CD4-positive, alpha-beta memory T cell (primary cell): ENCODE results near the gene UROD. TPM values are rescaled to one million over a fixed set of nuclear protein-coding genes. Genes with fewer than 3 reads are reported as not detected.

Experiments
- CTCF ChIA-PET: fragments of 350-600 bp; sonication (Branson Sonifier 250); formaldehyde crosslinking; loops from one replicate; lab custom pipeline; 2021; ENCODE audit warnings: inconsistent platforms; ENCODE audit not compliant: partially characterized antibody; lab: Charles Lee
- POLR2A ChIA-PET: fragments of 350-600 bp; sonication (Branson Sonifier 250); formaldehyde crosslinking; loops from one replicate; lab custom pipeline; 2021; ENCODE audit not compliant: partially characterized antibody; lab: Charles Lee
- DNase-seq, 5 donors: peaks; one replicate each; pipeline versions ENCODE4 v3.0.0 to v3.0.0-alpha.2; 2020 to 2022; ENCODE audit warnings: mixed read lengths in 1 of 5
- H3K27ac ChIP-seq: one replicate; pipeline ENCODE4 v1.7.0; 2013; ENCODE audit warnings: low read depth, low read length
- H3K27me3 ChIP-seq: 2 replicates; pipeline ENCODE4 v1.7.0; 2013; ENCODE audit warnings: mild to moderate bottlenecking, low read length, moderate library complexity; ENCODE audit not compliant: insufficient read depth
- H3K36me3 ChIP-seq: 2 replicates; pipeline ENCODE4 v1.7.0; 2013; ENCODE audit warnings: mild to moderate bottlenecking, low read length, moderate library complexity; ENCODE audit not compliant: insufficient read depth
- H3K4me1 ChIP-seq: 2 replicates; pipeline ENCODE4 v1.7.0; 2013; ENCODE audit warnings: mild to moderate bottlenecking, low read length, moderate library complexity; ENCODE audit not compliant: insufficient read depth
- H3K4me3 ChIP-seq, 2 donors: one replicate each; pipeline ENCODE4 v1.7.0; 2013; ENCODE audit warnings: low read length in 2 of 2, mild to moderate bottlenecking in 1 of 2
- H3K9me3 ChIP-seq, 2 donors: one replicate each; pipeline ENCODE4 v1.7.0; 2013; ENCODE audit warnings: low read length in 2 of 2, control low read depth in 1 of 2; ENCODE audit not compliant: control insufficient read depth in 1 of 2
- H3K27ac Mint-ChIP-seq, 7 donors: one replicate each; pipeline ENCODE4 v1.8.0; 2020 to 2021; ENCODE audit warnings: mixed read lengths in 7 of 7, mild to moderate bottlenecking in 6 of 7, inconsistent platforms in 3 of 7, moderate library complexity in 3 of 7
- H3K27me3 Mint-ChIP-seq, 2 donors: one replicate each; pipeline ENCODE4 v1.8.0; 2020 to 2021; ENCODE audit warnings: mixed read lengths in 2 of 2
- H3K36me3 Mint-ChIP-seq, 2 donors: one replicate each; pipeline ENCODE4 v1.8.0; 2020 to 2021; ENCODE audit warnings: mixed read lengths in 2 of 2, inconsistent platforms in 1 of 2, mild to moderate bottlenecking in 1 of 2
- H3K4me1 Mint-ChIP-seq, 4 donors: one replicate each; pipeline ENCODE4 v1.8.0; 2020 to 2021; ENCODE audit warnings: mixed read lengths in 4 of 4, mild to moderate bottlenecking in 1 of 4
- H3K4me3 Mint-ChIP-seq, 8 donors: one replicate each; pipeline ENCODE4 v1.8.0; 2020 to 2021; ENCODE audit warnings: mixed read lengths in 8 of 8, mild to moderate bottlenecking in 7 of 8, moderate library complexity in 6 of 8, inconsistent platforms in 3 of 8
- H3K9me3 Mint-ChIP-seq, 8 donors: one replicate each; pipeline ENCODE4 v1.8.0; 2020 to 2021; ENCODE audit warnings: mixed read lengths in 8 of 8, mild to moderate bottlenecking in 5 of 8, inconsistent platforms in 3 of 8, moderate library complexity in 1 of 8
- intact Hi-C: fragments of 100-400 bp; cut with micrococcal nuclease; formaldehyde crosslinking; loops from one replicate; pipeline ENCODE4 v1.15.1; 2023
- polyA plus RNA-seq, 2 donors: library from polyadenylated mRNA; unstranded; fragments of 300-500 nt; fragmentation: Illumina TruSeq; gene quantifications; one replicate each; pipeline ENCODE4 v1.2.3, GENCODE V29; 2021
- total RNA-seq, 2 experiments: library from RNA; stranded (reverse); gene quantifications; one replicate each; pipeline ENCODE4 v1.2.3, GENCODE V29; 2021

Gene UROD
- total and polyA plus RNA-seq, 4 experiments from 2014 or later, result 46.0 to 114 (median 64.6) TPM

DNA sequence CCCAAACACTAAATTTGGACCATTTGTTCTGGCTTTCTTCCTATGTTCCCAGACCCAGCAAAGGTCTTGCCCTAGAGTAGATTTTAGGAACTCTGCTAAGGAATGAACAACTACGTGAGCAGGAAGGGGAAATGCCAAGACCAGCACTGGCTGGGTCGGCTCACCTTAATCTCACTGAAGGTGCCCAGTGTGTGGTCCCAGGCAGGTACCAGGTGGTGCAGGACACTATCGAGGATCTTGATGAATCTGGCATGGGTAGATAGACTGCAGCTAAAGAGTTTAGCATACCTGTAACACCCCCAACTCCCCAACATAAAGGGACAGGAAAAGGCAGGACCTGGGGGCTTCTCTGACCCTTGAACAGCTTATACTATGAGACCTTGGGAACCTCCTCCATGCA lies 4.0 kb upstream of the UROD start:
- intact Hi-C loops, result no loop called here
- H3K4me3 ChIP-seq, result no peak overlapping the region
- peaks cover 61% of the 10 kb centered on the region for H3K36me3 ChIP-seq
- H3K9me3 ChIP-seq, result no peaks in the 10 kb centered on the region
- Mint-ChIP-seq H3K4me1 (peaks cover 23 to 49% (median 35%) of the 10 kb centered on the region in 4 donors), H3K9me3 (peaks cover 0 to 1% (median 0%) of the 10 kb centered on the region in 8 donors), H3K4me3 (peak overlapping the region in 1 of 8 donors; percentile 12), H3K27me3 (no peaks in the 10 kb centered on the region), H3K27ac (peak overlapping the region in 3 of 7 donors; percentile 9 to 80 (median 48)), H3K36me3 (peaks cover 40 to 81% of the 10 kb centered on the region in 2 donors)
- H3K27ac ChIP-seq, result no peak overlapping the region
- H3K4me1 ChIP-seq, result peaks cover 35% of the 10 kb centered on the region
- H3K27me3 ChIP-seq, result no peaks in the 10 kb centered on the region
- ChIA-PET POLR2A (no interaction called here), CTCF (interaction anchor here (0.6 to 1.7 kb wide), 2 partner anchors 9 to 25 kb away, joined by 3 to 5 read pairs; no protein-coding TSS in a partner anchor)
- DNase-seq, result no peak

DNA sequence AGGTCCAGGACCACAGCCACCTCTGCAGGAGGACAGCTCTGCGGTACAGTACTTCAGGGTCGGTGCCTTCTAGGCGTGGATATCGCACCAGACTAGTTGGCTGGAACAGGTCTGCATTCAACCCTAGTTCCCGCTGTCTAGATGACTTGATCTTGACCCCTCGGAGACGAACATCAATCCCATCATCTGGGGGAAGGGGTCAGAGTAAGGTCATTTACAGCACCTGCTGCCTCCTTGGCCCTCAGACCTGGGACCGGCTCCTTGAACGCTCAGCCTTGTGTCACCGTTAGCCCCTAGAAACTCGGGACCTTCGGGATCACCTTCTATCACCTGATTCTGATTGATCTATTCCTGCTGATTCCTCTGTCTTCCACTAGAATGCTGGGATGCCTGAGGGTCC lies 3.5 kb upstream of the UROD start:
- CTCF ChIA-PET, result interaction anchor here (0.6 to 13.1 kb wide), 3 partner anchors 9 to 291 kb away, joined by 3 to 388 read pairs (median 5); no protein-coding TSS in a partner anchor
- Histone ChIP-seq H3K27ac (no peak overlapping the region), H3K4me3 (no peak overlapping the region), H3K4me1 (peaks cover 40% of the 10 kb centered on the region), H3K9me3 (no peaks in the 10 kb centered on the region), H3K36me3 (peaks cover 57% of the 10 kb centered on the region), H3K27me3 (no peaks in the 10 kb centered on the region)
- intact Hi-C loops, result no loop called here
- no peak for DNase-seq
- H3K9me3 Mint-ChIP-seq, result peaks cover 0 to 1% (median 0%) of the 10 kb centered on the region in 8 donors
- no peaks in the 10 kb centered on the region for H3K27me3 Mint-ChIP-seq
- H3K4me1 Mint-ChIP-seq, result peaks cover 25 to 52% (median 38%) of the 10 kb centered on the region in 4 donors
- POLR2A ChIA-PET, result no interaction called here
- H3K27ac Mint-ChIP-seq, result peak overlapping the region in 5 of 7 donors; percentile 42 to 80 (median 60)
- H3K36me3 Mint-ChIP-seq, result peaks cover 37 to 77% of the 10 kb centered on the region in 2 donors
- peak overlapping the region in 2 of 8 donors; percentile 7 to 46 for H3K4me3 Mint-ChIP-seq

- Histone ChIP-seq H3K9me3 (no peaks in the 10 kb centered on the region), H3K36me3 (peaks cover 49% of the 10 kb centered on the region), H3K27me3 (no peaks in the 10 kb centered on the region), H3K4me1 (peaks cover 40% of the 10 kb centered on the region), H3K27ac (peak overlapping the region; percentile 71), H3K4me3 (peak overlapping the region in 1 of 2 donors; percentile 86)
- ChIA-PET POLR2A (interaction anchor here (0.7 to 8.4 kb wide), 6 partner anchors 22 to 482 kb away, joined by 3 to 158 read pairs (median 40); partner anchors contain the start of genes BTBD19, EIF2B3, MUTYH and RNU5D-1), CTCF (interaction anchor here (0.7 to 13.1 kb wide), 5 partner anchors 23 to 483 kb away, joined by 4 to 388 read pairs (median 24); partner anchors contain the start of genes PLK3, RNU5D-1 and TESK2)
- peaks cover 37 to 71% of the 10 kb centered on the region in 2 donors for H3K36me3 Mint-ChIP-seq
- intact Hi-C loops, result no loop called here
- peak overlapping the region in 6 of 7 donors; percentile 77 to 86 (median 78) for H3K27ac Mint-ChIP-seq
- no peak for DNase-seq
- H3K27me3 Mint-ChIP-seq, result no peaks in the 10 kb centered on the region
- H3K4me1 Mint-ChIP-seq, result peaks cover 28 to 59% (median 44%) of the 10 kb centered on the region in 4 donors
- H3K4me3 Mint-ChIP-seq, result peak overlapping the region; percentile 70 to 90 (median 86)
- no peaks in the 10 kb centered on the region for H3K9me3 Mint-ChIP-seq
Measured at GRCh38 chr1:45009296-45009865, 2.7 kb upstream of the UROD start.

DNA sequence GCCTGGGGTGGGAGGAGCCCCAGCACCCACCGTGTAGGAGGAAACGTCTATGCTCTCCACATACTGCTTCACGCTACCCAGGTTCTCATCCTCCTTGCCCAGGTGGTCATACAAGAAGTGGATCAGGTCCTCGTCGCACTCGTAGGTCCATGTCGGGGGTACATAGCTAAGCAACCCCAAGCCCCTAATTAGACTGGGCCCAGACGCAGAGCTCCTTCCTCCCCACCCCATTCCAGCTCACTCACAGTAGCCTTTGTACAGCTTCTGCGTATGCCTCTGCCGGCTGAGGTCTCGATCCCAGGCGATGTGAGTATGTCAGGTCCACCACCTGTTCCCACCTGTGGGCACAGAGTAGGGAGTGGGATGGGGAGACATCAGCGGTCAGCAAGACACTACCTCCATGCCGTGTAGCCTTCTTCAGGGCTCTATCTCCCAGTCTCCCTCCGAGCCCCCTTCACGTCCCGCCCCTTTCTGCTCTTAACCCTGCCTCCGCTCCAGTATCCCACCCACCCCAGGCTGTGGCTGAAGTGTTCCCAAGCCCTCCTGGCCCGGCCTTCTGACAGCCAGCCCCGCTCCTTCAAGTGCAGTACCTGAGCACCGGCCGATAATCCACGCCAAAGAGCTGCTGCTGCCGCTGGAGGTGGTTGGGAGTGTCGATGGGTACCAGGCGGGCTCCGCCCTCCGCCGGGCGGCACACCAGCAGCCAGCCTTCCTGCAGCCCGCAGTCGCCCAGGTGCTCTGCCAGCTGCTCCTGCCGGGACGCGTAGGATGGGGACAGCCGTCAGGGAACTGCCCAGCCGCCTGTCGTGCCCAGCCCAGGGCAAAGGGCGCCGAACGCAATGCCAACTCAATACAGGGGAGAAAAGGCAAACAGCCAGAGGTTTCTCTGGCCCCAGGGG lies 1.8 kb upstream of the UROD start:
- H3K4me1 Mint-ChIP-seq, result peaks cover 29 to 63% (median 48%) of the 10 kb centered on the region in 4 donors
- peak overlapping the region; percentile 86 to 98 for H3K4me3 ChIP-seq

GRCh38 chr1:45010855-45011811 lies 921 bp upstream of the UROD start, which contains the start of gene HECTD3:
Gene HECTD3 (minus strand): TSS chr1:45011324. CDS start chr1:45011257, 67 bp downstream.
- POLR2A ChIA-PET, result interaction anchor here (0.7 to 8.4 kb wide), 32 partner anchors 8 to 675 kb away, joined by 3 to 158 read pairs (median 12); partner anchors contain the start of genes AKR1A1, BTBD19, CCDC163 and EIF2B3
- Histone ChIP-seq H3K9me3 (no peaks in the 10 kb centered on the region), H3K36me3 (peaks cover 33% of the 10 kb centered on the region), H3K4me3 (peak within 1 kb of the TSS; percentile 86 to 98), H3K27ac (peak within 1 kb of the TSS; percentile 71), H3K4me1 (peaks cover 40% of the 10 kb centered on the region), H3K27me3 (no peaks in the 10 kb centered on the region)
- DNase-seq, result peak; percentile 56 to 70 (median 64)
- Mint-ChIP-seq H3K4me3 (peak within 1 kb of the TSS; percentile 88 to 98 (median 96)), H3K9me3 (no peaks in the 10 kb centered on the region), H3K27me3 (no peaks in the 10 kb centered on the region), H3K27ac (peak within 1 kb of the TSS; percentile 91 to 99 (median 96)), H3K4me1 (peaks cover 29 to 60% (median 48%) of the 10 kb centered on the region in 4 donors), H3K36me3 (peaks cover 28 to 57% of the 10 kb centered on the region in 2 donors)
- intact Hi-C loops, result loop anchor here (1.0 to 5.0 kb wide), 6 partner anchors 25 to 294 kb away; partner anchors contain the start of genes EIF2B3, RNU5D-1 and ZSWIM5
- CTCF ChIA-PET, result interaction anchor here (0.6 to 13.1 kb wide), 24 partner anchors 13 to 558 kb away, joined by 3 to 388 read pairs (median 5); partner anchors contain the start of genes CCDC163, EIF2B3, MMACHC and MUTYH

More for the DNA sequence above, 1.8 kb upstream of the UROD start:
- ChIA-PET POLR2A (interaction anchor here (0.7 to 8.4 kb wide), 28 partner anchors 23 to 574 kb away, joined by 3 to 158 read pairs (median 16); partner anchors contain the start of genes AKR1A1, BTBD19, CCDC163 and EIF2B3), CTCF (interaction anchor here (0.7 to 13.1 kb wide), 18 partner anchors 8 to 490 kb away, joined by 3 to 388 read pairs (median 6); partner anchors contain the start of genes CCDC163, EIF2B3, MMACHC and MUTYH)
- peaks cover 40% of the 10 kb centered on the region for H3K36me3 ChIP-seq
- H3K27me3 ChIP-seq, result no peaks in the 10 kb centered on the region
- Mint-ChIP-seq H3K27ac (peak overlapping the region in 6 of 7 donors; percentile 70 to 86 (median 77)), H3K36me3 (peaks cover 32 to 66% of the 10 kb centered on the region in 2 donors), H3K9me3 (no peaks in the 10 kb centered on the region), H3K4me3 (peak overlapping the region; percentile 84 to 97 (median 86)), H3K27me3 (no peaks in the 10 kb centered on the region)
- no peaks in the 10 kb centered on the region for H3K9me3 ChIP-seq
- intact Hi-C loops, result loop anchor here (2.0 to 5.0 kb wide), 5 partner anchors 173 to 293 kb away; partner anchors contain the start of genes RNU5D-1 and ZSWIM5
- DNase-seq, result peak; percentile 21 to 51 (median 26)
- peak overlapping the region; percentile 71 for H3K27ac ChIP-seq
- H3K4me1 ChIP-seq, result peaks cover 40% of the 10 kb centered on the region
